GM23248 (cell line): ENCODE measurements around the gene ING5.

Experiments
- EZH2 ChIP-seq: fragments of 200-600 bp; sonication (generic); IDR thresholded peaks from 2 replicates; pipeline ENCODE4 v1.6.1; 2018; ENCODE audit warnings: antibody characterized with exemption, mild to moderate bottlenecking; ENCODE audit not compliant: insufficient read depth, poor library complexity, severe bottlenecking
- EZH2phosphoT487 ChIP-seq: fragments of 200-600 bp; sonication (generic); IDR thresholded peaks from 2 replicates; pipeline ENCODE4 v1.6.1; 2018; ENCODE audit warnings: antibody characterized with exemption, moderate library complexity, mild to moderate bottlenecking, low read depth; ENCODE audit not compliant: insufficient read depth

DNA sequence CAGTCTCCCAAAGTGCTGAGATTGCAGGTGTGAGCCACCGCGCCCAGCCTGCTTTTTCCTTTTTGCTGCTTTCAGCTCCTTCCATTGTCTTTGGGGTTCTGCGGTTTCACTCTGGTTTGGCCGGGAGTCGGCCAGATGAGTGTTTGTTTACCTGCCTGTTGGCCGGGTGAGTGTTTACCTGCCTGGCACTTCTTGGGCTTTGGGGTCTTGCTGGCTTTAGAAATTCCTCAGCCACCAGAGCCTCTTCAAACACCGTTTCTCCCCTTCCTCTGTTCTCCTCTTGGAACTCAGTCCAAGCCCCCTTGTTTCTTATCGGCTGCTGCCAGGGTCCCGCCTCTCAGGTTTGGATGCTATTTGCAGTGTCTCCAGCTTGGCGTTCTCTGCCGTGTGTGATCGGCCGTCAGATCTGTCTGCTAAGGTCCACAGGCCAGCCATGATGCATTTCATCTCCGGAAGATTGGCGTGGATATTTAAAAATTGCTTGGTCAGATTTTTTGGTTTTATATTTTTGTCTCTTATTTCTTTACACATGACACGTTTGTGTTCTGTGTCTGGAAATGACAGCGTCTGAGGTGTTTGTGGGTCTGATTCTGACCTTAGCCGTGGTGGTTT is 60.6 kb downstream of the ING5 start:
- no peak for TF ChIP-seq EZH2
- no peak for TF ChIP-seq EZH2phosphoT487
